Measurements from ENCODE around the gene CLINT1.

Gene CLINT1

DNA sequence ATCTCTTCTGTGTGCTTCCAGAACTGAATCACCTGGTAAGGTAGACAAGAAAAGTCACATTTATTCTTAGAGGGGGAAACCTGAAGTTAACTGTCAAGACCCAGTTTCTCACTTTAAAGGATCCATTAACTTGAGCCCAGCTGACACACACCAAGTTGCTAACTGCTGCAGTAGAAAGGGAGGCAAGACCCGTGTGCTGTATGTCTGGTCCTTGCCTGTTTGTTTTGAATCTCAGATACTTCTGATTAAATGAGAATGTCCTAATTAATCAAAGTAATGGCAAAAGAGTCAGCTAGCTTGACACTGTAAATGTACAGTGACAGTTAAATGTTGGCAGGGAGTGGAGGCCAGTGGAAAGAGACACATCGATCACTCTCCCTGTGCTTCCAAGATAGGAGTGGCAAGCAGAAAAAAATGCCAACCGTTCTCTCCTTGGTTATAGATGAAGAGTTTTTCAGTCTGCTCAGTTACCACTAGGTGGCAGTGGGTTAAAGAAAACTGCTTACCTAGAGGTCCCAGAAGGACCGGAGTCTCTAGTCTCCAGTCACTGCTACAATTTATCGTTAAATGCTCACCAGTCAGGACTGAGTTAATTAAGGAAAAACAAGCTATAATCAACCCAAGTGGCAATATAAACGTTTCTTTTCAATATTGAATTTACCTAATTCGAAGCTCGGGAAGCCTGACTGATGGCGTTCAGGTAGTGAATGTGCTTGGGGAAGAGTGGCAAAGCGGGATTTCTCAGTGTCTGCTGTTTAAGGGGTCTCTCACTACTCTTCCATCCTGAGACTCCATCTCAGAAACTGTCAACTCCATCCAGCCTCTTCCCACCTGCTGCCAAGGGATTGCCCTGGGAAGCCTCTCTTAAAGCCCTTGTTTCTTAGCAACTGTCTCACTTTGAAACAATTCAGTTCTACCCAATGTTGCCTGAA, 97.0 kb downstream of the CLINT1 start:
- peak in 8 of 56 donors; percentile 4 to 33 (median 16) for DNase-seq

DNA sequence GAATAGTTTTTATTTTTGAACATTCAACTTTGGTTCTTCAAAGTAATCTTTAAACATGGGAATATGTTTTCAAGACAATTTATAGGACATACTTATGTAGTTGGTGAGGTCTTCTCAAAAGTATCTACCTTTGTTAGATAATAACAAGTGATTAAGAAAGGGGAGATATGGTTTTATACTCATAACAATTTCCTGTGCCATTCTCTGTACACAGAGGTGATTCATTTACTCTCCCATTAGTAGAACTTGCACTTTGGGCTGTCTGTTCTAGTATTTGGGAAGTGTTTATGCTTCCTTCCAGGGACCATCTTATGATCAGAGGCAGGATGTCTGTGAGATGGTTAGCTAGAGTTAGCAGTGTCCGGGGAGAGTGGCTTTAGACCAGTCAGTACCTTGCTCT, 100.2 kb downstream of the CLINT1 start:
- no peak for DNase-seq

DNA sequence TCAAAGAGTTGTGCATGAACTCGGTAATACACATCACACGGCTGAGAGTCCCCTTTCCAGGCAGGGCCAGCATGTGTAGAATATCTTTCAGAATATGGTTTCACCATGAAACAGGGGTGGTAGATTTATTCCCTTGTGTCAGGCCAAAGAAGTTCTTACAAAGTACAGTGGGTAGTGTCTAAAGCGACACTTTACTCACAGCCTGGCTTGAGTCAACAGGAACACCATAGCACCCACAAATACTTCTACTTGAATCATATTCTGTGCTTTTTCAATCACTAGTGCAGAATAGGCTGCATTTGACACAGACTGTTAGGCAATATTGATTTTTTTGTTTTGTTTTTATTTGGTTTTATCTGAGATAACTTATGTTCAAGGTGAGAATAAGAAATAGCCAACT, 102.8 kb downstream of the CLINT1 start:
- no peak for DNase-seq

DNA sequence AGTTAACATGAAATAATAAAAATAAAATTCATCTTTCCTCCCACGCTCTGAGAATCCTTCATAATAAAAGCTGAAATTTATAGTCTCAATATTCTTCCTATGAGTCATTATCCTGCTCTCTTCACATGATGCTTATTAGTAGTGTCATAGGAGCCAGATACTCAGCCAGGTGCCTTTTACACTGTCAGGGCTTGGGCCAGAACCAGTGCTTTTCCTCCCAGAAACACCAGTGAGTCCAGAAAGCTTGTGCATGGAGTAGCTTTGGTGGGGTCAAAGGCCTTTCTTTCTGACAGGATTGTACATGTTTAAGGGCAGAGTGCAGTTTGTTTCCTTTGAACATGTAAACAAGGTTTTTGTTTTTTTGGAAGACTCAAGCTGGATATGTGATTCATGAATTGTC, 108.6 kb downstream of the CLINT1 start:
- DNase-seq: no peak

DNA sequence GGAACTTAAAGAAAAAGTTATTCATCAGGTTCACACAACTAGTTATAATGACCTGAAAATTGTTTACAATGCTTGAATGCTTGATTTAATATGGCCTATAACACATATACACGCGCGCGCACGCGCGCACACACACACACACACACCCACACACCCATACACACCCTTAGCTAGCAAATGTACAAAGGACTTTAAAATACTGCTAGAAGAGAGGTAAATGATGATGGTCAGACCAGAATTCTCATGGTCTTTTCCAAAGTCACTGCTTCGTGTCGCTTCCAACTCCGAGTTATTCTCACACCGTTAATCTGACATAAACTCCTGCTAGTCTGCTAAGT, 109.5 kb downstream of the CLINT1 start:
- no peak for DNase-seq

DNA sequence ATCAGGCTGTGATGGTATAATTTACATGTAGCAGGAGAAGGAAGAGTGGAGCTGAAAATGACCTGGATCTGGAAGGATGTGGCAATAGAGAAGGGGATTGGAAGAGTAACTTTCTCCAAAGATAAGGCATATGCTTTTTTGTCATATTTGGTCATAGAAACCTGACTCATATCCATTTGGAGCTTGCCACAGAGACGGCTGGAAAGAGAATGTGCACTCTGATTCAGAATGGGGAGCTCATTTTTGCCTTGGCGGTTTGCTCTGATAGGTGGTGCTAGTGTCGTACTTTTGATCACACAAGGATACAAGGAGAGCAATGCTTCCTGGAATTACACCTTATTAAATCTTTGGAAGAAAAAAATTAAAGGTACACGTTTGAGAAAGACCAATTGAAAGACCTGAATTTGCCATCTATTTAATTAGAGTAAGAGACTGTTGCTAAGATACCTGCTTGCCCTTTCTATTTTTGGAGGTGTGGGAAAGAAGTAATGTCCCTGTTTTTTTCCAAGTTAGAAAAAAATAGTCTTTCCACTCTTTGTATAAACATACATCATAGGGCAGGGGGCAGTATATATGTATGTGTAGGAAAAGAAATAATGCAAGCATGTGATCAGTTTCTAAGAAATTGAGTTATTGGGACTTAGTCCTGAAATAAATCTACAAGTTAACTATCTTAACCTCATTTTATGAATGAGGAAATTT, 110.0 kb downstream of the CLINT1 start:
- DNase-seq: peak in 14 of 56 donors; percentile 1 to 49 (median 14)

DNA sequence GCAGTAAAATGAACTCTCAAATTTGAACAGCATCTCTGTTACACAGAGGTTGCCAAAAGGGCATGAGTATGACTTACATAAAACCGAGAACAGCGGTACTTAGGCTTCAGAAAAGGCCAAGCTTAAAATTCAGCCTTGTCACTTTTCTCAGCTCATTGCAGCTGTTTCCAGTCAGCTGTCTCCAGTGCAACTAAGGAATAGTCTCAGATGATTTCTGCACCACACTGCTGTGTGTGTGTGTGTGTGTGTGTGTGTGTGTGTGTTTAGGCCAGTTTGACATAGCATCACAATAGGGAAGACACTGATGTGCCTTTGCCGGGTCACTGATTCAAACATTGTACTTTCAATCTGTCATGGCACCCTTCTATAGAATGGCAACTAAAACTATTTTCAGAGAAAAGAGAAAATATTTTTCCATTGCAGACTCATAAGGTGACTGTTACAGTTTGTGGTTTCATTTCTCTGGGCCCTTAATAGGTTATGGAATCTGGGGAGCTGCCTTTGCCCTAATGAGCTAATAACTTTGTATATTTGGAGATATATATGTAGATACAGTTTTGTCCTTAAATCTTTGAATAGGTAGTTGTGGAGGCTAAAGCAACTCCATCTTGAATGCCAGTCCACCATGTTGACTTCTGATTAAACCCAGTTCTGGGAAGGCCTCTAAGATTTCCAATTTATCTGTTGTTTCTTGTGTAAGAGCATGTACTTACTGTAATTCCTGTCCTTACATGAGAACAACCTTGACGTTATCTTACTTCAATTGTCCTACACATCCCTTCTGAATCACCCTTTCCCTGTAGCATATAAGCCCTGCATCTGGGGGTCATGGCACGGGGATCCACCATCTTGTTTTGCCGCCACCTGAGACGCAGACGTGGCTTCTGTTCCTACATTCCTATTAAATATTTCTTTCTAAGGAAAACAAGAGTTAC, 110.9 kb downstream of the CLINT1 start:
- no peak for DNase-seq

DNA sequence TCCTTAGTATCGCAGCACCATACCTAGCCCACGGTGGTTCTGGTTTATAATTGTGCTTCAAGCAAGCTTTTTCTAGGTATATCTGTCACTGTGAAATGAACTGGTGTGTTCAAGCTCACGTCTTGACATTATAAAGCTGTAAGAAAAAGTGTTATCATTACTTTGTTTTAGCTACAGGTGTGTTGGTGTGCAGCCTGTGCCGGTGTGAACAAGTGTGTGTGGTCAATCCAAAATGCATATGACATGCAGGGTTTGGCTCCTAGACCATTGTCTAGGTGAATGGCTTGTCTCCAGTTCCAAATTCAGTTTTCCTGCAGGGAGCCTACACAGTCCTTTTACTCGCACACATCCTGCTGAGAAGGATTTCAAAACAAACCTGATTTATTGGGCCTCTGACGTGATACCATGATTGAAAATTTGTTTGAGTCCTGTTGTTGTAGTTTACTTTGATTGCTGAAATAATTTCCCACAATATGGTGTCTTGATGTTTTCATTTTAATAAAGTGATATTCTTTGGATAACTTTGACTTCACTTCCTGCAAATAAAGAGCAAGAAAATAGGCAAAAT, 111.7 kb downstream of the CLINT1 start:
- no peak for DNase-seq

DNA sequence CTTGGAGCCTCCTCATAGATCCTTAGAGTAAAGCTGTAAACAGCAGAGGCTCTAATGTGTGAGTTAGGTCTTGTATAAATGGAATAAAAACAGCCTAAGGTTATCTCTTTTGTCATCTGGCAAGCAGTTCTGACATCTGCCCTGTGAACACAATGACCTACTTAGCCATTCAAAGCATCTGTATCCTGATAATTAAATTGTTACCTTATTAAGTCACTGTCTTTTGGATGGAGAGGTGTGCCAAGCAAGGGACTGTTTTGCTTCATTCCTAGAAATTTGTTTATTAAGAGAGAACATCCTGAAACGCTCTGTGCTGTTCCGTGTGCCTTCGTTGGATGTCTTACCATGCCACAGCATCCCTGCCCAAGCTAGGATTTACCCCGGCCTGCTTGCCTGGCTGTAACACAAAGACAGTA, 113.9 kb downstream of the CLINT1 start:
- no peak for DNase-seq

DNA sequence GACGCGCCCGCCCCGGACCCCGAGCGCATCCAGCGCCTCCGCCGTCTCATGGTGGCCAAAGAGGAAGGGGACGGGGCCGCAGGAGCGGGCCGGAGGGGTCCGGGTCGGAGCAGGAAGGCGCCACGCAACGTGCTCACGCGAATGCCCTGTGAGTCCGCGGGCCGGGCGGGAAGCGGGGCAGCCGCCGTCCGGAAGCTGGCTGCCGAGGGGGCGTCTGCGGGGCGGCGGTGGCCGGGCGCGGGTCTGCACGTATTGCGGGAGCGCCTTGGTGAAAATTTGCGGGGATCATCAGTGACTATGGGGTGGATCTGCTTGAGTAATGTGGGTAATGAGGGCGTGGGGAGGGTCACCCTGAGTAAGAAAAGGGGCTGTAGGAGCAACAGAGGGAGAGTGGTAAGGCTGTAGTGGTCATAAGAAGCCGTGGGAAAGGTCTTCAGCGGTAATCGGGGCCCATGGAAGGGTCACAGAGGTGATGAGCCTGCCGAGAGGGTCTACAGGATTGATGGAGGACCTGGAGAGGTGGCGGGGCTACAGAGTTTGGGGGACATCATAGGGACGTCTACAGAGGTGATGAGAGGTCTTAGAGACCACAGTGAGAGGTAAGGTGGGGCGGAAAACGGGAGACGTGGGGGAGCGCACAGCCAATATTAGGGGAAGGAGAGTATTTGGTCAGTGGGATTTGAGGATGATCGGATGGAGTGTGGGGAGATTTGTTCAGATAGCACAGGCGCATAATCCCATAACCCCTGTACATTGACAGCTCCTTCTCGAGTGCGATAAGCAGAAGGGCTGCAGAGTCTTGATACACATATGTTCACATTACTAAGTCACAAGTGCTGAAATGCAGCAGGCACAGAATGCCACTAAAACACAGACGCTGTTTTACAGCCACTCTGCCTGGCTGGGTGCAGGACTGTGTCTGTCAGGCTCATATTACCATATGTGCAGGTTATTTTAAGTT, 114.6 kb downstream of the CLINT1 start:
- no peak for DNase-seq

DNA sequence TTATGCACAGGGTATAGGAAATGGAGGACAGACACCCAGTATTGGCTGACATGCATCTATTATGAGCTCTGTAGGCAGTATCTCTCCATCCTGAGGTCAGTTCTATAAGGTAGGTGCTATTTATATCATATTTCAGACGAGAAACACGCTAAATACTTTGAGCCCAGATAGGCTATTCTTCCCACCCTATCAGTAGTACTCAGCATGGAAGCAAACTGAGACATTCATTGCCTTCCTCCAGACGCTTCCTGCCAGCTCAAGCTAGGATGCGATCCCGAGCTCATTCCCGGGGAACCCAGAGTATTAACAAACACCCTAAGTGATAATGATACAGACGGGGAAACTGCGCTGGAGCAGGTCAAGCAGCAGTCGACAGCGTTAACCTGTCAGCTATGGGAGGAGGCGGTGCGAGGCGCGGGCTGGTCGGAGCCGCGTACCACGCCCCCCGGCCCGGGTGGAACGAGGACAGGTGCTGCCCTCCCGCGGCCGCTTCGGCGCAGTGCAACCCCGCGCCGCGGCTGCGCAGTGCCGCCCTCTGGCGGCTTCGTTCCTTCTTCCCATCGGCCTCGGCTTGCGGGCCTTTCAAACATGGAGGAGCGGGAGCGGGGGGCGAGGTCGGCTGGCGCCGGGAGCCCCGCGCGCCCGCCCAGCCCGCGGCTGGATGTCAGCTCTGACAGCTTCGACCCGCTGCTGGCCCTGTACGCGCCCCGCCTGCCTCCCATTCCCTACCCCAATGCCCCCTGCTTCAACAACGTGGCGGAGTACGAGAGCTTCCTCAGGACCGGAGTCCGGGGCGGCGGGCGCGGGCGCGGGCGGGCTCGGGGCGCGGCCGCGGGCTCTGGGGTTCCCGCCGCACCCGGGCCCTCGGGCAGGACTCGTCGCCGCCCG, 115.5 kb downstream of the CLINT1 start, which contains the start of gene LSM11:
Gene LSM11, plus strand, starts transcription at position 550 of the 888 bp plus-strand sequence. Its CDS starts 39 bp downstream, at position 589.
- DNase-seq: peak in 55 of 56 donors; percentile 18 to 91 (median 79)

DNA sequence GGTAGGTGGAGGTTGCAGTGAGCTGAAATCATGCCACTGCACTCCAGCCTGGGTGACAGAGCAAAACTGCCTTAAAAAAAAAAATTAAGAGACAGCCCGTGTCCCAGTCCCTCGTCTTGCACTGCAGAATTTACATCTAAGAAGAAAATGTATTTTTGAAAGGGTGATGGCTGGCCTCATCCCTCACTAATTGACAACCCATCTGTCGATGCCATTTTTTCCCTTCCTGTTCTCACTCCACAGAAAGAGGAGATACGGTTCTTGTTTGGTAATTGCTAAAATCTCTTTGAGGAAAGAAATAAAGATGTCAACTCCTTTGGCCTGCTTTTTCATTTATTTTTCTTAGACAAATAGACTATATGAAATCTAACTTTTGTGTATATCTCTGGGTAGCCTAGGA, 117.8 kb downstream of the CLINT1 start:
- no peak for DNase-seq

DNA sequence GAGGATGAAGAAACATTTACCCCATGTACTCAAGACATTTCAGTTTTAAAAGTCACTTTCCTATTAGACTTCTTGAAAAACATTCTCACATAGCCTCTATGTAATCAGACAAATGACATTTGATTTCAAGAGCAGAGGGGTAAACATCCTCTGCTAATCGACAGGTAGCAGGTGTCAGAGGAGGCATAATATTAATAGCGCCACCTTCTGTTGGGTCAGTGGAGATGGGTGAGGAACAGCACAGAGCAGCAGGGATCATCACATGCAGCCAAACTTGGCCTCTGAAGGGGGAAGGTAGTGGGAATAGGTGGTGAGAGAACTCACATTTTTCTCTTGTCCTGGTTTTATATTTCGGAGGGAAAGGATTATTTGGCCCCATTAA, 118.7 kb downstream of the CLINT1 start:
- DNase-seq: no peak

DNA sequence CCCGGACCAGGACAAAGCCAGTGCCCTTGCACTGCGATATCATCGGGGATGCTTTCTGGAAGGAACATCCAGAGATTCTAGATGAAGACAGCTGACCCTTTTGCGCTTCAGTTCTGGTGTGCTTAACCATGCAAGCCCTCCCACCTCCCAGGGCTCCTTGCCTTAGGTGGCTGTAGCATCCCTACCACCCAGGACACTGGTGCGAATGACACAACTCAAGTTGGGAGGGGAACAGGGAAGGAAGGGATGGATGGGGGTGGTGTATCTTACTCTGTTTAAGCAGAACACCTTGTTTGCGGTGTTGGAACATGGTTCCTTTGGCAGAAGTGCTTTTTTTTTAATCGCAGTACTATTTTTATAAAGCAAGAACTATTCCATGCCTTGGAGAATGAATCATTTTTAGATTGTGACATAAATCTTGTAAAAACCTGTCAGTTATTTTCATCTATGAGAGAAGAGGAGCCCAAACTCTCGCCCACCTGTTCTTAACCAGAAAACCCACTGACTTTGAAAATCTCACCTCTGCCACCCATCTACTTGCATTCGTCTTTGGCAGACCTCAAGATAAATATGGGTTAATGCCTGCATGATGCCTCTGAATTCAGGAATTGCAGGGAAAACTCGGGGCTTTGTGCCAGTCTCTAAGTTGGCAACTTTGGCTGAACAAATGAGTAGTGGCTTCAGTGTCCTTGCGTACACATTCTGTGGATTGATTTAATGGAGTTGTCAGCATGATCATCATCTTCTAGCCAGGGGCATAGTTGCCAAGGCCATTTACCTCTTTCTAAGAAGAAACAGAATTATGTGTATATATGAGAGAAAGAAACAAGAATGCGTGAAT, 119.3 kb downstream of the CLINT1 start:
- DNase-seq: peak in 7 of 56 donors; percentile 7 to 64 (median 20)

DNA sequence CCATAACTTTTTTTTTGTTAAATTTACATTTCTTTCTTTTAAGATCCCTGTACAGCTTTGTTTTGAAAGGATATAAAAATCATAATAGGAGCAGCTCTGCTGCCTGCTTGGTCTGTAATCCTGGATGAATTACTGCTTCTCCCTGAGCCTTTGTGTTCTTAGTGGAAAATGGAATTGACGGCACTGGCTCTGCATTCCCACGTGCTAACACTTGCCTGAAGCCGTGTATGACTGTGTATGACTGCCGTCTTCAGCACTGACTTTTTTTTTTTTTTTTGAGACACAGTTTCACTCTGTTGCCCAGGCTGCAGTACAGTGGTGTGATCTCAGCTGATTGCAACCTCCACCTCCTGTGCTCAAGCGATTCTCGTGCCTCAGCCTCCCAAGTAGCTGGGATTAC, 123.0 kb downstream of the CLINT1 start:
- no peak for DNase-seq

All from nucleus accumbens (tissue), 56 donors.